Ishikawa (cell line): Measurements from ENCODE around the gene GPC6.

Experiments
- CEBPB ChIP-seq: IDR thresholded peaks from 2 replicates; pipeline ENCODE4 v1.6.1; 2012
- CREB1 ChIP-seq: IDR thresholded peaks from 2 replicates; pipeline ENCODE4 v1.6.1; 2012; ENCODE audit warnings: low read depth
- EGR1 ChIP-seq: IDR thresholded peaks from 2 replicates; pipeline ENCODE4 v1.6.1; 2012
- EP300 ChIP-seq: IDR thresholded peaks from 2 replicates; pipeline ENCODE4 v1.6.1; 2012; ENCODE audit warnings: borderline replicate concordance
- FOXM1 ChIP-seq: IDR thresholded peaks from 2 replicates; pipeline ENCODE4 v1.6.1; 2012; ENCODE audit warnings: low read depth, borderline replicate concordance
- NFIC ChIP-seq: IDR thresholded peaks from 2 replicates; pipeline ENCODE4 v1.6.1; 2012
- RAD21 ChIP-seq: IDR thresholded peaks from 2 replicates; pipeline ENCODE4 v1.6.1; 2012; ENCODE audit warnings: low read depth
- TAF1 ChIP-seq: IDR thresholded peaks from 2 replicates; pipeline ENCODE4 v1.6.1; 2012; ENCODE audit warnings: low read depth, mild to moderate bottlenecking
- TCF12 ChIP-seq: IDR thresholded peaks from 2 replicates; pipeline ENCODE4 v1.6.1; 2012; ENCODE audit warnings: low read depth
- TEAD4 ChIP-seq: IDR thresholded peaks from 2 replicates; pipeline ENCODE4 v1.6.1; 2012
- YY1 ChIP-seq: IDR thresholded peaks from 2 replicates; pipeline ENCODE4 v1.6.1; 2012; ENCODE audit warnings: low read depth
- ZBTB7A ChIP-seq: IDR thresholded peaks from 2 replicates; pipeline ENCODE4 v1.6.1; 2012; ENCODE audit warnings: low read depth
- TF ChIP-seq, protein P1 (sequence below): IDR thresholded peaks from 2 replicates; pipeline ENCODE4 v1.6.1; 2012; ENCODE audit warnings: low read depth, mild to moderate bottlenecking
- TF ChIP-seq, protein P2 (sequence below): IDR thresholded peaks from 2 replicates; pipeline ENCODE4 v1.6.1; 2012
- TF ChIP-seq, protein P3 (sequence below): IDR thresholded peaks from 2 replicates; pipeline ENCODE4 v1.6.1; 2012

Gene GPC6

GRCh38 chr13:93775507-93776108 is 549.0 kb downstream of the GPC6 start:
- no peak for TF ChIP-seq CEBPB
- TF ChIP-seq YY1 = no peak
- TF ChIP-seq CREB1 = no peak
- no peak for TF ChIP-seq TEAD4
- TF ChIP-seq TAF1 = no peak
- TF ChIP-seq, protein P1, sequence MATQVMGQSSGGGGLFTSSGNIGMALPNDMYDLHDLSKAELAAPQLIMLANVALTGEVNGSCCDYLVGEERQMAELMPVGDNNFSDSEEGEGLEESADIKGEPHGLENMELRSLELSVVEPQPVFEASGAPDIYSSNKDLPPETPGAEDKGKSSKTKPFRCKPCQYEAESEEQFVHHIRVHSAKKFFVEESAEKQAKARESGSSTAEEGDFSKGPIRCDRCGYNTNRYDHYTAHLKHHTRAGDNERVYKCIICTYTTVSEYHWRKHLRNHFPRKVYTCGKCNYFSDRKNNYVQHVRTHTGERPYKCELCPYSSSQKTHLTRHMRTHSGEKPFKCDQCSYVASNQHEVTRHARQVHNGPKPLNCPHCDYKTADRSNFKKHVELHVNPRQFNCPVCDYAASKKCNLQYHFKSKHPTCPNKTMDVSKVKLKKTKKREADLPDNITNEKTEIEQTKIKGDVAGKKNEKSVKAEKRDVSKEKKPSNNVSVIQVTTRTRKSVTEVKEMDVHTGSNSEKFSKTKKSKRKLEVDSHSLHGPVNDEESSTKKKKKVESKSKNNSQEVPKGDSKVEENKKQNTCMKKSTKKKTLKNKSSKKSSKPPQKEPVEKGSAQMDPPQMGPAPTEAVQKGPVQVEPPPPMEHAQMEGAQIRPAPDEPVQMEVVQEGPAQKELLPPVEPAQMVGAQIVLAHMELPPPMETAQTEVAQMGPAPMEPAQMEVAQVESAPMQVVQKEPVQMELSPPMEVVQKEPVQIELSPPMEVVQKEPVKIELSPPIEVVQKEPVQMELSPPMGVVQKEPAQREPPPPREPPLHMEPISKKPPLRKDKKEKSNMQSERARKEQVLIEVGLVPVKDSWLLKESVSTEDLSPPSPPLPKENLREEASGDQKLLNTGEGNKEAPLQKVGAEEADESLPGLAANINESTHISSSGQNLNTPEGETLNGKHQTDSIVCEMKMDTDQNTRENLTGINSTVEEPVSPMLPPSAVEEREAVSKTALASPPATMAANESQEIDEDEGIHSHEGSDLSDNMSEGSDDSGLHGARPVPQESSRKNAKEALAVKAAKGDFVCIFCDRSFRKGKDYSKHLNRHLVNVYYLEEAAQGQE = no peak
- TF ChIP-seq, protein P2, sequence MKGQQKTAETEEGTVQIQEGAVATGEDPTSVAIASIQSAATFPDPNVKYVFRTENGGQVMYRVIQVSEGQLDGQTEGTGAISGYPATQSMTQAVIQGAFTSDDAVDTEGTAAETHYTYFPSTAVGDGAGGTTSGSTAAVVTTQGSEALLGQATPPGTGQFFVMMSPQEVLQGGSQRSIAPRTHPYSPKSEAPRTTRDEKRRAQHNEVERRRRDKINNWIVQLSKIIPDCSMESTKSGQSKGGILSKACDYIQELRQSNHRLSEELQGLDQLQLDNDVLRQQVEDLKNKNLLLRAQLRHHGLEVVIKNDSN = no peak
- TF ChIP-seq NFIC = no peak
- TF ChIP-seq, protein P3, sequence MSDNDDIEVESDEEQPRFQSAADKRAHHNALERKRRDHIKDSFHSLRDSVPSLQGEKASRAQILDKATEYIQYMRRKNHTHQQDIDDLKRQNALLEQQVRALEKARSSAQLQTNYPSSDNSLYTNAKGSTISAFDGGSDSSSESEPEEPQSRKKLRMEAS = no peak
- no peak for TF ChIP-seq FOXM1

- no peak for TF ChIP-seq TEAD4
- TF ChIP-seq TCF12 = no peak
- no peak for TF ChIP-seq YY1
- TF ChIP-seq, protein P2 = no peak
- no peak for TF ChIP-seq EP300
- no peak for TF ChIP-seq TAF1
- TF ChIP-seq, protein P3 = no peak
- no peak for TF ChIP-seq ZBTB7A
- TF ChIP-seq RAD21 = no peak
- TF ChIP-seq FOXM1 = no peak
- TF ChIP-seq CEBPB = no peak
- TF ChIP-seq NFIC = no peak
- TF ChIP-seq, protein P1 = no peak
- TF ChIP-seq CREB1 = no peak
- no peak for TF ChIP-seq EGR1
Measured at GRCh38 chr13:93776936-93777335, 550.3 kb downstream of the GPC6 start.

- no peak for TF ChIP-seq TAF1
- TF ChIP-seq, protein P2 = no peak
- no peak for TF ChIP-seq CREB1
- no peak for TF ChIP-seq RAD21
- TF ChIP-seq ZBTB7A = no peak
- no peak for TF ChIP-seq TEAD4
- TF ChIP-seq EP300 = no peak
- no peak for TF ChIP-seq CEBPB
Measured at GRCh38 chr13:93777504-93777903, 550.9 kb downstream of the GPC6 start.

- no peak for TF ChIP-seq TAF1
- no peak for TF ChIP-seq CREB1
- TF ChIP-seq ZBTB7A = no peak
- TF ChIP-seq YY1 = no peak
- TF ChIP-seq, protein P3 = no peak
- TF ChIP-seq NFIC = no peak
- TF ChIP-seq, protein P2 = no peak
- TF ChIP-seq FOXM1 = no peak
- no peak for TF ChIP-seq CEBPB
- TF ChIP-seq TCF12 = no peak
- no peak for TF ChIP-seq RAD21
- TF ChIP-seq EP300 = no peak
- no peak for TF ChIP-seq TEAD4
- TF ChIP-seq EGR1 = no peak
Measured at GRCh38 chr13:93778548-93778947, 551.9 kb downstream of the GPC6 start.

DNA sequence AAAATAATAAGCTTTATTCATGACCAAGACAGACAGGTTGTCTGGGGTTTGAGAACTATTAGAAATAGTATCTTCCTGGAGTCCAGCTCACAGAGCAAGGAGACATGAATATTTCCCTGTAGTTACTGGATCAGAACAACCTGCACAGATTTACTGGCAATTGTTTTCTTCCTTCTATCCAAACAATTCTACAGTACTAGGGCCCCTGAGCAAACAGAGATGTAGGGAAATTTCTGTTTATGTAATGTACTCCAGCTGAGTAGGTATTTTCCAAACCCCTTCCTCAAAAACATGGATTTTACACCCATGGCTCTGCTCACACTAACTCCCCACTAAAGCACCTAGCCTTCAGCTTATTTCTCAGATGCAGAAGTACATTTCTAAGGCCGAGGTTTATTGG is 557.6 kb downstream of the GPC6 start:
- TF ChIP-seq YY1 = no peak
- no peak for TF ChIP-seq FOXM1
- no peak for TF ChIP-seq TEAD4
- no peak for TF ChIP-seq EGR1
- TF ChIP-seq RAD21 = no peak
- TF ChIP-seq EP300 = no peak
- no peak for TF ChIP-seq TCF12
- TF ChIP-seq TAF1 = no peak
- TF ChIP-seq, protein P1 = no peak
- TF ChIP-seq CEBPB = no peak
- TF ChIP-seq, protein P2 = no peak
- TF ChIP-seq CREB1 = no peak
